DMS 273 treated with DMSO at 0.1 percent for 48 hours (cell line): ENCODE data around the gene ARL15.

ENCODE experiments used
- DNase-seq: peaks from one replicate; lab custom pipeline; 2025; lab: John Stamatoyannopoulos, UW

The ARL15 gene

DNA sequence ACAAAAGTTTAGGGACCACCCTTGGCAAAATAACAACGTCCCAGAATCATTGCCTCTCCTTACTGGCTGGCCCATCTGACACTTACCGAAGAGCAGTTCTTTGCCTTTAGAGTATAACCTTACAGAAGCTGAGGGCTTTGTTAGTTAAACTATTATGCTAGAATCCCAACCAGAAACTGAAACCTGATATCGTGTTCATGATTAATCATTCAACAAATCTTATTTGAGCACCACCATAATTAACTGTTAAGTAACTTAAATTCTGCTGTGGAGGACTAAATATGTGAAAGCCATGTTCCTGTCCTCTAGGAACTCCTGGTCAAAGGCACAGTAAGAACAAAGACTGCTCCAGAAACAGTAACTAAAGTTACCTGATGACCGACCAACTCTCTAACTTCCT lies 104.9 kb downstream of the ARL15 start:
- DNase-seq, result no peak

DNA sequence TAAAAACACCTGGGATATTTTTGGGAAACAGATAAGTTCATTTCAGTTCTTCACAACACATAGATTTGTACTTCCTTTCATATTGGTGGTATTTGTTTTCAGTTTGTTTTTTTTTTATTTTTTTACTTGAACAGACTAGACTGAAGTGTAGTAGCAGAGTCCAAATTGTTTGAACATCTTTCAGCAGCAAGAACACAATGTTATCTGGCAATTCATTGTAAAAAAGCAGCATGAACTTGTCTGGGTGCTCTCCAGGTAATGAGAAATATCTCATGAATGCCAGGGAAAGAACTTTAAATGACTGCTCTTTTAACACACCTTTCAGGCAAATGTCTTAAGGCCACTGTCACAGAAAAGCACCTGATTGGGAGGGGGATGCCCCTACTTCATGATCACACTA lies 113.4 kb downstream of the ARL15 start:
- DNase-seq, result no peak

DNA sequence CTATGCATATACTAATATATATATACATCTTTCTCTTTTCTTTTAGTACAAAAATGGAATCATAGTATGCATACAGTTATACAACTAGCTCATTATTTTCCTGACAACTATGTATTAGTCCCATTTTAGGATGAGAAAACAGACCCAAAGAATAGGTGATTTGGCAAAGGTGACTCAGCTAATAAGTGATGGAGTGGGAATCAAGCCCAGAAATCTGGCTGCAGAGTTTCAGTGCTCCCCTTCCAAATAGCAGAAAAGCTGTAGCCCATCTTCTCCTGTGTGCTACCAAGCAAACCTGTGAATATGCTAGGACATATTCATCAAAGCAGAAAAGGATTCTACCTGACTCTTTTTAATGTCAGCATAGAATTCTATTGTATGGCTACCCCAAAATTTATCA lies 114.7 kb downstream of the ARL15 start:
- DNase-seq, result no peak

DNA sequence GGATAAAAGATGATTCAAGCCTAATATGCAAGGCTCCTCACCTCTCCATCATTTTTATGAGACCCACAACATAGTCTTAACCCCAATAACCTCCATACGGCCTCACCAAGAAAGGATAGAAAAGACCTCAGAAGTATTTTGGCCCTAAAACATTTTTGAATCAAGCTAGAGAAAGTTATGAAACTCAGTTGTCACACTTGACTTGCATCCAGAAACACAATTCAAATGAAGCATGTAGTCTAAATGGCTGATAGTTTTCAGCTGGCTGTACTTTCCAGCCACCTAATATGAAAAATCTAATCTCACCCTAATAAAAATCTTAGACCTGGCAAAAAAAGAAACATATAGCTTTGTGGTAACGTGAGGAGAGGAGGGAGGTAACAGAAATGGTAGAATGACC lies 116.1 kb downstream of the ARL15 start:
- no peak for DNase-seq

DNA sequence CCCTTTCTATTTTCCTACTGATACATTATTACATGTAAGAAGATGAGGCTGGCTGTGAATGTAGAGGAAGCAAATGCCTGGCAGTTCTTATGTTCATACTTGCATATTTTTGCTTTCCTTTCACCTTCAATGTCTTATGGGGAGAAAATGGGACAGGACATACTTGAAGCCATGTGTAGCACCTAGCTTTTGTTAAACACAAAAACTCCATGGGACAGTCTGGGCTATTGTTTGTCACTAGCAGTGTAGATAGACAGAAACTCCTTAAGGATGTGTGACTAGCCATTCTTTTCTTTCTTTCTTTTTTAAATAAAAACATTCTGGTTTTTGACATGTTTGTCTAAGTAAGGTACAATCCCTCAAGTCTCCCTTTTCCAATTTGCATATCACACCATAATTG lies 122.7 kb downstream of the ARL15 start:
- DNase-seq, result no peak

DNA sequence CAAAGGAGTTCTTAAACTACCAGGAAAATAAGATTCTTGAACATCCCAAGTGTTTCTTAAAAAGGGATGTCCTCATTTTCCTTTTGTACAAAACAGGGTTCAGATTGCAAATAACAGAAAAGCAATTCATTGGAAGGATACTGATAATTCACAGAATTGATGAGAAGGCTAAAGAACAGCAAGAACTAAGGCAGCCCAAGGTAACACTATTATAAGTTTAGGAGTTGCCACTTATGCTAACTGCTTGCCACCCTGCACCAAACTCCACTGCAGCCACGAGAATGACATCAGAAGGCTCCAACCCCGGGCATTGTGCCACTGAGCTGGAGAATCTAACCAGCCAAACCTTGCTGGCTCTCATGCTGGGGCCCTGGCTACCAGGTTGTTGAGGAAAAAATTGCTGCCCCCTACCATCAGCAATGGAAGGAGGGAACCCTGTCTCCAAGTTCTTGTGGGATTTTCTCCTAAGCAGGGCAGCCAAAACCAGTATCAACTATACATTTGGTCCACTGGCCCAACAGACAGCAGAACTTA lies 123.4 kb downstream of the ARL15 start:
- DNase-seq, result no peak

DNA sequence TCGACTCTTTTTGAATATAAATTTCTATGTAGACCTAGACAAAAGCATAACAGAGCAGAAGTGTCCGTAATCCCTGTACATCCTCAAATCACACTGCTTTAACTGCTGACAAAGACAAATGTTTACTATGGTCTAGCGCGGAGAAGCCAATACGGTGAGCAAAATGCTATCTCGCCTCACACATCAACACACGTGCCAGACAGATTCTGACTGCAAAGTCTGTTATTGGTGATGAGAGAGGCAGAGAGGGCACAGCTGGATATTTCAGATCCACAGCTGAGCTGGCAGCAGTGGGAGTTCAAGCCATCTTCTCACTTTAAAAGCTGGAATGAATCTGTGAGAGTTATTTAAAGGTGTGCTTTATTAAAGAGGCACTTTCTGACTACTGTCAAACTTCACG lies 124.3 kb downstream of the ARL15 start:
- DNase-seq, result no peak

DNA sequence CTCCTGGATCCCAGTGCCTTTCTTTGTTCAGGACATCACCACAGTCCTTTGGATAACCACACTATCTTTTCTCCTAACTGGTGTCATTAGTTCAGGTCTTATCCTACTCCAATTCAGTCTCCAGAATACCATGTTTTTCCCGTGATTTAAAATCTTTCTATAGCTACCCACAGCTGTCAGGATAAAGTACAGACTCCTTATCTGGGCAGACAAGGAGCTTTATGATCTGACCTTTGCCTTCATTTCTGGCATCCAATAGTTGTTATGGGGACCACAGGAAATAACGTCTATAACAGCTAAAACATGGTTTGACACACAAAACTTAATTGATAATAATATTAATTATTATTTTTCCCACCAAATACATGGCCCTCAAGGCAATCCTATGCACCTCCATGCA lies 125.6 kb downstream of the ARL15 start:
- DNase-seq, result no peak

DNA sequence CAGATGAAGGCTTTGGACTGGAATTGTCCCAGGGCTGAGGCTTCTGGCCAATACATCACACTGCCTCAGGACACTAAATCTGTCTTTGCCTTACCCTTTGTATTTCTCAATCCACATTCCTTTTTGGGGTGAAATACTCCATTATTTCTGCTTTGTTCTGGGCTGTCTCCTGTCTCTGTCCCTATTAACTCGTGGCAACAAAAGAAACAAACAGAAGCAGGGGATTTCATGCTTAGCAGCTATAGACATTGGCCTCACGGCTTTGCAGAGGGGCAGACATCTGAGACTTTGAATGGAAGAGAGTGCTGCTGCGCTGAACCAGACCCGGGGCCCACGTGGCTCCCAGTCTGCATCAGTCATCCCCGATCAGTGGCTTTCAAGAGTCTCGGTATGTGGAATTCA lies 129.7 kb downstream of the ARL15 start:
- no peak for DNase-seq

DNA sequence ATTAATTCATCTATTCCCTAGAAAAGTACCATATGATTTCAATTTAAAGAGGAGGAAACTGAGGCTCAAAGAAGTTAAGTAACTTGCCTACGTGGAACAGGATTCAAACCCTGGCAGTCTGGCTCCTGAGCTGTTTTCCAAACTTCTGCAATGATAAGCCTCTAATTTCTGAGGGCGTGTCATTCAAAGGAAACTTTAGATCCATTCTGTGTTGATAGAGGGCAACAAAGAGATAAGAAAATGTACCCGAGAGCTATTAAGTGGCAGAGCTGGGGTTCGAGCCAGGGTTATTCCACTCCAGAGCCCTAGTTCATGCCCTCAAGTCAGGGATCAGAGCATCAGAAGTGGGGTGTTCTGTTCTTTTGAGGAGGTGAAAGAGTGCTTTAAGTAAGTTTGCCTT lies 131.4 kb downstream of the ARL15 start:
- DNase-seq, result no peak

DNA sequence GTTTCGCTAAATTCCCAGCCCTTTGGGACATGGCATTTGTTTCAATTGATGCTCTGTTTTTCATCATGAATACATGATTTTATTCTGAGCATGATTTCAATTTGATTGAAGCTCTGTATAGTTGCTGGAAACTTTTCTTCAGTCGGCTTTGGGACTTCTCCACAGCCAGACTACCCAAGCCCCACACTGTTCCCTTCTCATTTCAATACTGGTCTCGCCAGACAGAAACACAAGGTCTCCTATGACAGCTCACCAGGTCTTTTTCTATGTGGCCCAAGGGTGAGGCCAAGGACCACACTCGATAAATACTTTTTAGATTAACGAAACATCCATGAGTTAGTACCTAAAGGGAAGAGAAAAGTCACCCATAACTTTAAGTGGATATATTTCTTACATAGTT lies 132.2 kb downstream of the ARL15 start:
- no peak for DNase-seq

DNA sequence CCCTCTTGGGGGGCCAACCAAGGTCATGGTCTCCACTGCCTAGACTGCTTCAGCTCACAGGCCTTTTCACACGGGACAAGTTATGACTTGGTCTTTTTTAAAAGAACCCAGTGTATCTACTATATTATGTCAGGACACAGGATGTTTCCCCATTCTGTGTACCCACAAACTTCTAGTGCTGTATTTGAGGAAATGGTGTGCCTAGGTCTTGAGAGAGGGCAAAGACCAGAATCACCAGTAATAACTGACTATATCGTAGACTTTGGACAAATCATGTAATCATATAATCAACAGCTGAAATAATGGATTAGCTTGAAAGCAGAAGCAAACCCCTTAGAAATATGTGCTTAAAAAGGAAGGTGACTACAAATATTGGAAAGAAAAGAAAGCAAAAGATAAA lies 133.3 kb downstream of the ARL15 start:
- DNase-seq, result no peak

DNA sequence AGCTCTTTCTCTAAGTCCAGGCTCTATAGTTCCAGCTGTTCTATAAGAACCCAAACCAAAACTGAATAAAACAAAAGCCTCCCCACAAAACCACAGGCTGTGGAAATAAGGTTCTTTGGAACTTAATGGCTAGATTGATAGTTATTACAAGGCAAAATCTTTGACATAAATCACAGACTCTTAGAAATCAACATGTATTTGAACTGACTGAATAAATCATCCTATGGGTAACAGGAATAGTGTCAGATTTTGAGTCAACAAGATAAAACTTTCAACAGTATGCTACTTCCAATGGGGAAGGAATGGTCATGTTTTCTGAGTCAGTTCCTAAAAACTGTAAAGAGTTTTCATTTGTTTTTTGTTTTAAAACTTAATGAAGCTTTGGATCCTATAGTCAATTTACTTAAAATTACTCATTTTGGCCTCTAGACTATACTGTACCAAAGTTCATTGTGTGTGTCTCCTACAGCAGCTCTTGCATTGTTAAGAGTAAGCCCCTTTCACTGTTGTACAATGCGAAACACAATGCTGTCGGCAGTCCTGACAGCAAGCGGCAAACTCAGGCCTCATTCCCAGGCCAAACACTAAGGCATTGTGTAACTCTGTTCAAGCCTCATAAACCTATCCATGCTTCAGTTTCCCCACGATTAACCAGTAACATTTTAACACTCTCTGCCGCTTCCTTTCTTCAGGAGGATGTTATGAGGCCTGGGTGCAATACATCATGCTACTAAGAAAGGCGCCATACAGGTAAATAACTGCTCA lies 134.1 kb downstream of the ARL15 start:
- no peak for DNase-seq

DNA sequence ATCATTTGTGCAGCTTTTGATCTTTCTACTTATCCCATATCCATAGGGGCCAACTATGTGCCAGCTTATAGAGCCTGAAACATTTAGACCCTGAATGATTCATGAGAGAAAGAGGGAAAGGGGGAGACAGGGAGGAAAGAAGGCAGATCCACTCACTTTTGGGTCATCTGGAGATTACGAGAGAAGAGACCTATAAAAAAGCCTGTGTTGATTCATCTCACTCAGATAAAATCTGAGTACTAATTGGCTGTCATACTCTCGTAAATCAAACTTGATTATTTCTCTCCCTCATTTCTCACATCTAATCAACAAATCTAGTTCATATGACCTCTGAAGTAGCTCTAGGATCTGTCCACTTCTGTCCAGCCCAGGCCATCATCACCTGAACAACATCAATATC lies 137.1 kb downstream of the ARL15 start:
- no peak for DNase-seq

DNA sequence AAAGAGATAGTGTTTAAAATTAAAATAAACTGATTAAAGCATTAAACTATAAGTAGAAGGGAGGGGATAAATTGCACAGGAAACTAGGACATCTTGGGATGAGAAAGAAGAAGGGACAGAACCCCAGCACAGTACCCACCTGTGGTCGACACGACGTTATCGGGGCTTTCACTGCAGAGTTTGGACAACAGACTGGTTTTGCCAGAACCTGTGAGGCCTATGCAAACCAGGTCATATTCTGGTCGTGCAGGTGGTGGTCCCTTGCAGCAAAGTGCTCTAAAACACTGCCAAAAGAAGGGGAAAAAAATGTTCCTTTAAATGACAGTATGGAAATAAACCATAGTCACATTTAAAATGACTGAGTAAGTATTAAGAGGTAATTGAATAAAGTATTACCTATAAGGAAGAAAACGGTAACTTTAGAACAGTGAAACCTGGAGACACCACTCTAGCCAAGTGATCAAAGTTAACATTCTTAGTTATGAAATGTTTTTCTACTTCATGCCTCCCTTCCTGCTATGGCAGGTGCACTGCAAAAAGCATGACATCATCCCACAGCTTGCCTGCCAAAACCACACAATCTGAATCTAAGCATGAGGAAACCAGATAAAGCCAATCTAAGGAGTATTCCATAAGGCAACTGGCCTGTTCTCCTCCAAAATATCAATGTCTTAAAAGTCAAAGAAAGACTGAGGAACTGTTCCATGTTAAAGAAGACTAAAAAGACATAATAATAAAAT lies 138.6 kb downstream of the ARL15 start:
- no peak for DNase-seq

DNA sequence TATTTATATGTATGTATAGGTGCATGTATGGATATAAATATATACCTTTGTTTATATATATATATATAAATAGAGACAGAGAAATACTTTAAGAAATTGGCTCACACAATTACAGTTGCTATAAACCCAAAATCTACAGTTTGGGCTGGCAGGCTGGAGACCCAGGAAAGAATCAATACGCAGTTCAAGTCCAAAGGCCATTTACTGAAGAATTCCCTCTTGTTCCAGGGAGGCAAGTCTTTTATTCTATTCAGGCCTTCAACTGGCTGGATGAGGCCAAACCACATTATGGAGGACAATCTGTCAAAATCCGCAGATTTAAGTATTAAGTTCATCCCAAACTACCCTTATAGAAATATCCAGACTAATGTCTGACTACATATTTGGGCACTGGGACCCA lies 144.7 kb downstream of the ARL15 start:
- DNase-seq, result no peak

DNA sequence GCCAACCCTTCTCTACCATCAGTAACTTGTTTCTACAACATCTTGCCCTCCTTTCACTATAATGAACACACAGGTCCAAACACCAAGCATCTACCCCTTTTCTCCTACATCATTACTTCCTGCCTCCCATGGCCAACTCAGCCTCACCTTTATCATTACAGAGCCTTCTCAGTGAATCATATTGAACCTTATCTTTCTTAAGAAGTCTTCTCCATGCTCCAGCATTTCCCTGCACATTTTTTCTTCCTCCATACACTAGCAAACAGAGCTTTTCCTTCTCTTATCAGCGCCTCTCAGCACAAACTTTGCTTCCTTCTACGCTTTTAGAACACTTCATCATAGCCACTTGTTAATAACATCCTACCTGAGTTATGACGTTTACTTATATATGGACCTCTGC lies 148.2 kb downstream of the ARL15 start:
- no peak for DNase-seq

DNA sequence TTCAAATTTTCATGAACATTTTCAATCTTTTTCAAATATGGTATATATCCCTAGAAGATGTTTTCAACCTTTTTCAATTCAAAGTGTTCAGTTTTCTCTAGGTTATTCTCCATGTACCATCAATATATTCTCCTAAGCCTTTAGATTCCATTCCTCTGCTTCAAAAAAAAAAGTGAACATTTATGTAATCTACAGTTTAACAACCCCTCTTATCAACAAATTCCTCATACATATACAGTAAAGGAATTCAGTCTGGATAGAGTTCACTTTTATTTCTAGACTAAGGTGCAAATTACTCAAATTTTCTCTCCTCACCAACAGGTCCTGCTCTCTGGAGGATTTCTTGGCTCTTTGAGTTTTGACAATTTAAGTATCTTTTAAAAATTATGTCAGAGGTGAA lies 150.0 kb downstream of the ARL15 start:
- DNase-seq, result no peak

DNA sequence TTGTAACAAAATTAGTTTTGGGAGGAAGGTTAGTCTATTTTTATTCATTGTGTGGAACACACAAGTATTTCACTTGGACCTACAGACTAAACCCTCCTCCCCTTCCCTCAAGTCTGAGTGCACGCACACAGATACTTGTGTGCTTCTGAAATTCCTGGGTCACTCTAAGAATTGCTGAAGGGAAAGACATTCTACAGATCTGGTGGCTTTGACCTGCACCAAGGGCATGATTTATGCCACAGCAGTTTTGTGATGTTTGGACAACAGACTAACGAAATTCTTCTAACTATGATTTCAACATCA lies 150.5 kb downstream of the ARL15 start:
- no peak for DNase-seq

DNA sequence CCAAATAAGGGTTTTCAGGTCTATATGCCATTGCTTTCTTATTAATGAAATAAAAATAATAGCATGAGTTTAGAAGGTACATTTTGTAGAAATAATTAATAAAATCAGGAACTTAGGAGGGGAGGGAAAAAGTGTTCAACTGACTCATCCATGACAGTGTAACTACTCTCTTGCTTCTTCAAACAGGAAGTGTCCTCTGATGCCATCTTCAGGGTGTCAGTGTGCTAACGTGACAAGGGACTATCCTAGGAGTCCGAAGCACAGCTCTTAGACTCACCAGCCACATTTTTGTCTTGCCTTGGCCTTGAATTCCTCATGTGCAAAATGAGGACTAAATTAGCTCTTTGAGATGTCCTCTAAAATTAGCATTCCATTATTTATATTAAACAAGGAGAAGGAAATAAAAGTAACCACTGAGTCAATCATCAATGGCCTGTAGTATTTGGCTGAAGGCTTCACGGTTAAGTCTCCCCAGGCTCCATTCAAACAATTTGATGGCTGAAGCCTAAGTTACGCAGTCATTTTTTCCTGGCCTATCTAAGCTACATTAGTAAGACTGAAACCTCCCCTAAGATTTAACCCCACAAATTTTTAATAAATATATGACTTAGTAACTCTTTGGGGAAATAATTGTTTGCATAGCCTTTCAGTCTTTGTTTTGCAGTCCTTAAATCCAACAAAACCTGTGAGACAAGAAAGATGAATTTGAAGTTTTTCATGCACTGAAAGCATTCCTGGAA lies 151.1 kb downstream of the ARL15 start:
- DNase-seq, result no peak

DNA sequence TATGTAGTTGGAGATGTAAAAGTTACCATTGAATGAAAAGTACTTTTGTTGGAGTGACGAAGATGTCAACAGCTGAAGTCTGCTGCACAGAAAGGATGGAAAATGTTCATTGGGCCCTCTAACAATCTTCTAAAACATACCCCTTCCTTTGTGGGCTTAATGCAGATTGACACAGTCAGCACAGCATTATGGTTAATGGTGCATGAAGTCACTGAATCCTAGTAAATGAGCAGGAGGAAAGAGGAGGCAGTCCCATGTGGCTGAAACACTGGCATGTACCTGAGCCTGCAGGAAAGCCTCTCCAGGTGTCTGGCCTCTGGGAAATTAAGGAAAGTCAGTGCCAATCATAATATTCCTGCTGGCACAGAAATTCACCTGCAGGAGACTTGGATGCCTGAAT lies 153.8 kb downstream of the ARL15 start:
- no peak for DNase-seq

DNA sequence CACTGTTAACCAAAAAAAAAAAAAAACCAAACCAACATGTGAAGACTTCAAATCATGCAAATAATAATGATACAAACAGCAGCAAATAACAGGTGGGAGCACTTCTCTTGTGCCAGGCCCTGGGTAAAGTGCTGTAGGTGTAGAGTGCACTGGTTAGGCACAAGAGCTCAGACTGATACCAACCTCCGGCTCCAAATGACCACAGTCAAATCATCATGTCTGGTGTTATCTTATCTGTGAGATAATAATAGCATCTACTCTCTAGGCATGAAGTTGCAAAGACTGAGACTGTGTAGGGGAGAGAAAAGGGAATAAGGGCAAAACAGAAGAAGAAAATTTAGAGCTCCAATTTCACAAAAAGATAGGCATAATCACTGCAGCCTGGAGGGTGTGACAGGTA lies 159.5 kb downstream of the ARL15 start:
- no peak for DNase-seq

DNA sequence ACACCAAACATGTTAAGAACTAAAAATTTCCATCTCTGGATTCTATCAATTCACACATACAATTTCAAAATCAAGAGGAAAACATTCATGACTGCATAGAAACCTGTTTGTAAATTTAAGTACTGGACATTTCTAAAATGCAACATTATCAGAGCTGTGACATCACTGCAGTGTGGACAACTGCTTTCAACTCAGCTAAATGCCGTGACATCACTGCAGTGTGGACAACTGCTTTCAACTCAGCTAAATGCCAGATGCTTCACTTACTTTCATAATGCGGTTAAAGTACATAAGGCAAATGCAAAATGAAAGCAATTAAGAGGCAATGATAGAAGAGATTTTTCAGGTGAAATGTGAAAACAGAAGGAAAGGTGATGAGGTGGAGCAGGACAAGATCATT lies 161.5 kb downstream of the ARL15 start:
- DNase-seq, result no peak
